HCT116 (cell line): ENCODE data around the gene FAM81B. TPM values are rescaled to one million over a fixed set of nuclear protein-coding genes. Genes with fewer than 3 reads are reported as not detected.

Experiments used
- ATAC-seq: fragments of 200-7000 bp; cut with Tn5 transposase; 2 replicates; pipeline ENCODE4 v1.9.1; 2020; ENCODE audit warnings: mild to moderate bottlenecking, moderate library complexity
- BruUV-seq: library from RNA; stranded (reverse); fragments of 400-500 nt; replicated peaks from 2 replicates; lab custom pipeline; 2021; lab: Mats Ljungman, UMichigan
- CTCF ChIA-PET: fragments of 300-600 bp; sonication (Branson Sonifier 250); formaldehyde crosslinking; loops from one replicate; lab custom pipeline; 2021; ENCODE audit warnings: antibody characterized with exemption; lab: Charles Lee
- POLR2A ChIA-PET: fragments of 300-600, 350-600 bp; sonication (Branson Sonifier 250); formaldehyde crosslinking; loops from one replicate; lab custom pipeline; 2021; ENCODE audit warnings: antibody characterized with exemption; lab: Charles Lee
- RAD21 ChIA-PET, 2 experiments: fragments of 300-600 bp; sonication (Branson Sonifier 250); formaldehyde crosslinking; loops; one replicate each; lab custom pipeline; 2023; ENCODE audit warnings: low total read pairs in 2 of 2; ENCODE audit not compliant: uncharacterized antibody in 2 of 2, unreplicated experiment in 2 of 2, low non-redundant PET in 1 of 2; lab: Charles Lee
- DNase-seq: peaks from one replicate; pipeline ENCODE4 v3.0.0-alpha.2; 2010; ENCODE audit warnings: low read depth, low spot score
- H2AFZ ChIP-seq: fragments of 200-600 bp; shearing (Covaris generic), sonication (generic); 2 replicates; pipeline ENCODE4 v1.6.1; 2017; ENCODE audit warnings: low read depth, mixed run types, mixed read lengths, antibody characterized with exemption, low read length; ENCODE audit not compliant: poor library complexity, severe bottlenecking
- H3K27ac ChIP-seq: 2 replicates; pipeline ENCODE4 v1.5.1; 2012; ENCODE audit warnings: low read depth, low read length
- H3K27me3 ChIP-seq: fragments of 200-600 bp; sonication (generic); 2 replicates; pipeline ENCODE4 v1.6.1; 2016; ENCODE audit warnings: mixed run types, low read length, mixed read lengths; ENCODE audit not compliant: insufficient read depth
- H3K36me3 ChIP-seq, 2 experiments: fragments of 200-500 bp in 1 of 2; fragments of 200-600 bp in 1 of 2; sonication (Bioruptor generic) in 1 of 2; sonication (generic) in 1 of 2; 2 replicates each; pipeline versions ENCODE4 v1.5.1 to v1.6.1; 2014 to 2016; ENCODE audit warnings: low read length in 2 of 2, inconsistent platforms in 1 of 2, mixed read lengths in 1 of 2, mixed run types in 1 of 2; ENCODE audit not compliant: insufficient read depth in 2 of 2, control insufficient read depth in 1 of 2
- H3K4me1 ChIP-seq, 2 experiments: fragments of 200-600 bp in 1 of 2; sonication (generic) in 1 of 2; 2 replicates each; pipeline versions ENCODE4 v1.5.1 to v1.6.1; 2012 to 2017; ENCODE audit warnings: low read length in 2 of 2, inconsistent platforms in 1 of 2, mild to moderate bottlenecking in 1 of 2, mixed read lengths in 1 of 2, mixed run types in 1 of 2, moderate library complexity in 1 of 2; ENCODE audit not compliant: insufficient read depth in 2 of 2, control insufficient read depth in 1 of 2
- H3K4me2 ChIP-seq: fragments of 200-600 bp; sonication (generic); 2 replicates; pipeline ENCODE4 v1.6.1; 2017; ENCODE audit warnings: mixed run types, low read length, mixed read lengths
- H3K4me3 ChIP-seq, 2 experiments: fragments of 200-600 bp in 1 of 2; sonication (generic) in 1 of 2; replicated peaks in 1 of 2; 2 replicates each; pipeline ENCODE4 v1.5.1; 2011 to 2016; ENCODE audit warnings: low read length in 2 of 2, control low read depth in 1 of 2, low read depth in 1 of 2, mild to moderate bottlenecking in 1 of 2, mixed read lengths in 1 of 2, mixed run types in 1 of 2
- H3K79me2 ChIP-seq: fragments of 200-600 bp; sonication (generic); 2 replicates; pipeline ENCODE4 v1.6.1; 2017; ENCODE audit warnings: mild to moderate bottlenecking, mixed run types, low read length, moderate library complexity, mixed read lengths; ENCODE audit not compliant: insufficient read depth
- H3K9ac ChIP-seq: fragments of 200-600 bp; sonication (generic); 2 replicates; pipeline ENCODE4 v1.6.1; 2016; ENCODE audit warnings: low read length, mixed read lengths
- H3K9me2 ChIP-seq: fragments of 200-600 bp; sonication (generic), shearing (Covaris generic); 2 replicates; pipeline ENCODE4 v1.6.1; 2017; ENCODE audit warnings: mixed run types, mild to moderate bottlenecking, moderate library complexity; ENCODE audit not compliant: insufficient read depth
- H3K9me3 ChIP-seq, 2 experiments: fragments of 200-500 bp in 1 of 2; fragments of 200-600 bp in 1 of 2; sonication (Bioruptor generic) in 1 of 2; sonication (generic) in 1 of 2; 2 replicates each; pipeline ENCODE4 v1.6.1; 2014 to 2017; ENCODE audit warnings: low read length in 2 of 2, mixed read lengths in 2 of 2, inconsistent platforms in 1 of 2, low read depth in 1 of 2, mild to moderate bottlenecking in 1 of 2, mixed run types in 1 of 2, moderate library complexity in 1 of 2; ENCODE audit not compliant: control insufficient read depth in 1 of 2, insufficient read depth in 1 of 2
- H4K20me1 ChIP-seq: fragments of 200-600 bp; sonication (generic), shearing (Covaris generic); 2 replicates; pipeline ENCODE4 v1.6.1; 2017; ENCODE audit warnings: mixed run types, mild to moderate bottlenecking, moderate library complexity; ENCODE audit not compliant: insufficient read depth
- CEBPB ChIP-seq: IDR thresholded peaks from 2 replicates; pipeline ENCODE4 v1.6.1; 2012; ENCODE audit warnings: low read depth
- EGR1 ChIP-seq: IDR thresholded peaks from 2 replicates; pipeline ENCODE4 v1.6.1; 2012; ENCODE audit warnings: low read depth
- ELF1 ChIP-seq: IDR thresholded peaks from 2 replicates; pipeline ENCODE4 v1.6.1; 2012; ENCODE audit warnings: low read depth, borderline replicate concordance
- EZH2 ChIP-seq: fragments of 200-600 bp; sonication (generic); IDR thresholded peaks from 2 replicates; pipeline ENCODE4 v1.6.1; 2017; ENCODE audit warnings: antibody characterized with exemption, mixed run types
- FOSL1 ChIP-seq: IDR thresholded peaks from 2 replicates; pipeline ENCODE4 v1.6.1; 2012; ENCODE audit warnings: low read depth
- JUND ChIP-seq: IDR thresholded peaks from 2 replicates; pipeline ENCODE4 v1.6.1; 2012
- POLR2A ChIP-seq: IDR thresholded peaks from 2 replicates; pipeline ENCODE4 v1.7.0; 2011; ENCODE audit warnings: borderline replicate concordance; ENCODE audit not compliant: insufficient read depth, insufficient read length; ENCODE audit errors: extremely low read depth
- POLR2AphosphoS5 ChIP-seq: IDR thresholded peaks from 2 replicates; pipeline ENCODE4 v1.6.1; 2011; ENCODE audit warnings: mild to moderate bottlenecking, low read depth, low read length, moderate library complexity
- RAD21 ChIP-seq: IDR thresholded peaks from 2 replicates; pipeline ENCODE4 v1.6.1; 2012; ENCODE audit warnings: low read depth, mild to moderate bottlenecking
- SIN3A ChIP-seq: IDR thresholded peaks from 2 replicates; pipeline ENCODE4 v1.6.1; 2012; ENCODE audit warnings: low read depth
- SP1 ChIP-seq: IDR thresholded peaks from 2 replicates; pipeline ENCODE4 v1.6.1; 2012; ENCODE audit warnings: low read depth
- SRF ChIP-seq: IDR thresholded peaks from 2 replicates; pipeline ENCODE4 v1.6.1; 2012; ENCODE audit warnings: low read depth
- TCF7L2 ChIP-seq: IDR thresholded peaks from 2 replicates; pipeline ENCODE4 v1.7.0; 2011; ENCODE audit warnings: borderline replicate concordance, inconsistent platforms; ENCODE audit not compliant: insufficient read depth, insufficient read length; ENCODE audit errors: extremely low read depth
- YY1 ChIP-seq: IDR thresholded peaks from 2 replicates; pipeline ENCODE4 v1.6.1; 2011; ENCODE audit warnings: low read length, low read depth, moderate library complexity, mild to moderate bottlenecking; ENCODE audit not compliant: insufficient replicate concordance; ENCODE audit errors: extremely low read depth
- ZFX ChIP-seq: fragments of 450-650 bp; IDR thresholded peaks from 2 replicates; pipeline ENCODE4 v1.6.1; 2017
- ZNF274 ChIP-seq: fragments of 200-500 bp; sonication (Bioruptor generic); IDR thresholded peaks from 2 replicates; pipeline ENCODE4 v1.6.1; 2014; ENCODE audit warnings: mild to moderate bottlenecking, low read depth, low read length, inconsistent platforms
- intact Hi-C: fragments of 100-400 bp; cut with micrococcal nuclease; formaldehyde crosslinking; loops from 2 replicates; pipeline ENCODE4 v1.10.0; 2022
- total RNA-seq: library from RNA; stranded (reverse); gene quantifications from one replicate; pipeline ENCODE4 v1.2.1, GENCODE V29; 2021; ENCODE audit not compliant: unreplicated experiment
- TF ChIP-seq, protein P1 (sequence below), 3 experiments: fragments of 200-600 bp in 1 of 3; sonication (generic) in 1 of 3; IDR thresholded peaks in 2 of 3; conservative IDR thresholded peaks in 1 of 3; 2 replicates each; pipeline ENCODE4 v1.5.1; 2012 to 2017; ENCODE audit warnings: low read depth in 2 of 3, low read length in 2 of 3, antibody characterized with exemption in 1 of 3, borderline replicate concordance in 1 of 3, control low read depth in 1 of 3, mild to moderate bottlenecking in 1 of 3, mixed read lengths in 1 of 3, mixed run types in 1 of 3, moderate library complexity in 1 of 3; ENCODE audit not compliant: insufficient read depth in 1 of 3
- TF ChIP-seq, protein P2 (sequence below): IDR thresholded peaks from 2 replicates; pipeline ENCODE4 v1.6.1; 2012; ENCODE audit warnings: low read depth
- TF ChIP-seq, protein P3 (sequence below): IDR thresholded peaks from 2 replicates; pipeline ENCODE4 v1.6.1; 2011; ENCODE audit warnings: mild to moderate bottlenecking, low read length, moderate library complexity; ENCODE audit not compliant: insufficient replicate concordance; ENCODE audit errors: extremely low read depth
- TF ChIP-seq, protein P4 (sequence below): IDR thresholded peaks from 2 replicates; pipeline ENCODE4 v1.6.1; 2012

Gene FAM81B
- total RNA-seq, 1 experiment from 2014 or later: not detected

DNA sequence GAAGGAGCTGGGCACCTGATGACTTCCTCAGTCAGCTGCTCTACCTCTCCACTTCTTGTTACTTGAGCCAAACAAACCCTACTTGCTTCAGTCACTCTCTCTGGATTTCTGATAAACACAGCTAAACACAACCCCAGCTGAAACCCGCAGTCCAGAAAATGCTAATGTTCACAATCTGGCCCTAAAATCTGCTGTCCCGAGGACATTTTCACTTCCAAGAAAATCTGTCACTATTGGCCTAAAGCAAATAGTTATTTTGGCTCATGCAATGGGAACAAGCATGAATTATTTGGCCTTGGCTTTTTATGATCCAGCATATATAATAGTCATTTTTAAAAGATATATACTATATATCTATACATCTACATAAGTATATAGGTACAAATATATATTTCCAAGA is 19.1 kb downstream of the FAM81B start:
- Histone ChIP-seq H4K20me1 (no peaks in the 10 kb centered on the region), H3K36me3 (no peaks in the 10 kb centered on the region), H3K9me3 (no peaks in the 10 kb centered on the region), H3K79me2 (no peaks in the 10 kb centered on the region), H2AFZ (no peak overlapping the region), H3K4me2 (no peak overlapping the region), H3K27ac (no peak overlapping the region), H3K27me3 (no peaks in the 10 kb centered on the region), H3K4me3 (no peak overlapping the region), H3K9ac (no peak overlapping the region), H3K9me2 (no peaks in the 10 kb centered on the region), H3K4me1 (no peaks in the 10 kb centered on the region)
- TF ChIP-seq YY1 (no peak), TCF7L2 (no peak), ZFX (no peak), JUND (no peak), POLR2A (no peak), EGR1 (no peak), EZH2 (no peak), CEBPB (no peak), SP1 (no peak), ZNF274 (no peak), SIN3A (no peak), POLR2AphosphoS5 (no peak), SRF (no peak), ELF1 (no peak), FOSL1 (no peak), RAD21 (no peak)
- TF ChIP-seq, protein P1, sequence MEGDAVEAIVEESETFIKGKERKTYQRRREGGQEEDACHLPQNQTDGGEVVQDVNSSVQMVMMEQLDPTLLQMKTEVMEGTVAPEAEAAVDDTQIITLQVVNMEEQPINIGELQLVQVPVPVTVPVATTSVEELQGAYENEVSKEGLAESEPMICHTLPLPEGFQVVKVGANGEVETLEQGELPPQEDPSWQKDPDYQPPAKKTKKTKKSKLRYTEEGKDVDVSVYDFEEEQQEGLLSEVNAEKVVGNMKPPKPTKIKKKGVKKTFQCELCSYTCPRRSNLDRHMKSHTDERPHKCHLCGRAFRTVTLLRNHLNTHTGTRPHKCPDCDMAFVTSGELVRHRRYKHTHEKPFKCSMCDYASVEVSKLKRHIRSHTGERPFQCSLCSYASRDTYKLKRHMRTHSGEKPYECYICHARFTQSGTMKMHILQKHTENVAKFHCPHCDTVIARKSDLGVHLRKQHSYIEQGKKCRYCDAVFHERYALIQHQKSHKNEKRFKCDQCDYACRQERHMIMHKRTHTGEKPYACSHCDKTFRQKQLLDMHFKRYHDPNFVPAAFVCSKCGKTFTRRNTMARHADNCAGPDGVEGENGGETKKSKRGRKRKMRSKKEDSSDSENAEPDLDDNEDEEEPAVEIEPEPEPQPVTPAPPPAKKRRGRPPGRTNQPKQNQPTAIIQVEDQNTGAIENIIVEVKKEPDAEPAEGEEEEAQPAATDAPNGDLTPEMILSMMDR (IDR thresholded peaks at IDR 0.05 in 2 of 3, conservative IDR thresholded peaks at IDR 0.05 in 1 of 3; ENCODE audit: borderline replicate concordance in 1 of 3, insufficient read depth in 1 of 3, low read depth in 2 of 3, low read length in 2 of 3): no peak
- TF ChIP-seq, protein P2, sequence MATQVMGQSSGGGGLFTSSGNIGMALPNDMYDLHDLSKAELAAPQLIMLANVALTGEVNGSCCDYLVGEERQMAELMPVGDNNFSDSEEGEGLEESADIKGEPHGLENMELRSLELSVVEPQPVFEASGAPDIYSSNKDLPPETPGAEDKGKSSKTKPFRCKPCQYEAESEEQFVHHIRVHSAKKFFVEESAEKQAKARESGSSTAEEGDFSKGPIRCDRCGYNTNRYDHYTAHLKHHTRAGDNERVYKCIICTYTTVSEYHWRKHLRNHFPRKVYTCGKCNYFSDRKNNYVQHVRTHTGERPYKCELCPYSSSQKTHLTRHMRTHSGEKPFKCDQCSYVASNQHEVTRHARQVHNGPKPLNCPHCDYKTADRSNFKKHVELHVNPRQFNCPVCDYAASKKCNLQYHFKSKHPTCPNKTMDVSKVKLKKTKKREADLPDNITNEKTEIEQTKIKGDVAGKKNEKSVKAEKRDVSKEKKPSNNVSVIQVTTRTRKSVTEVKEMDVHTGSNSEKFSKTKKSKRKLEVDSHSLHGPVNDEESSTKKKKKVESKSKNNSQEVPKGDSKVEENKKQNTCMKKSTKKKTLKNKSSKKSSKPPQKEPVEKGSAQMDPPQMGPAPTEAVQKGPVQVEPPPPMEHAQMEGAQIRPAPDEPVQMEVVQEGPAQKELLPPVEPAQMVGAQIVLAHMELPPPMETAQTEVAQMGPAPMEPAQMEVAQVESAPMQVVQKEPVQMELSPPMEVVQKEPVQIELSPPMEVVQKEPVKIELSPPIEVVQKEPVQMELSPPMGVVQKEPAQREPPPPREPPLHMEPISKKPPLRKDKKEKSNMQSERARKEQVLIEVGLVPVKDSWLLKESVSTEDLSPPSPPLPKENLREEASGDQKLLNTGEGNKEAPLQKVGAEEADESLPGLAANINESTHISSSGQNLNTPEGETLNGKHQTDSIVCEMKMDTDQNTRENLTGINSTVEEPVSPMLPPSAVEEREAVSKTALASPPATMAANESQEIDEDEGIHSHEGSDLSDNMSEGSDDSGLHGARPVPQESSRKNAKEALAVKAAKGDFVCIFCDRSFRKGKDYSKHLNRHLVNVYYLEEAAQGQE: no peak
- TF ChIP-seq, protein P3, sequence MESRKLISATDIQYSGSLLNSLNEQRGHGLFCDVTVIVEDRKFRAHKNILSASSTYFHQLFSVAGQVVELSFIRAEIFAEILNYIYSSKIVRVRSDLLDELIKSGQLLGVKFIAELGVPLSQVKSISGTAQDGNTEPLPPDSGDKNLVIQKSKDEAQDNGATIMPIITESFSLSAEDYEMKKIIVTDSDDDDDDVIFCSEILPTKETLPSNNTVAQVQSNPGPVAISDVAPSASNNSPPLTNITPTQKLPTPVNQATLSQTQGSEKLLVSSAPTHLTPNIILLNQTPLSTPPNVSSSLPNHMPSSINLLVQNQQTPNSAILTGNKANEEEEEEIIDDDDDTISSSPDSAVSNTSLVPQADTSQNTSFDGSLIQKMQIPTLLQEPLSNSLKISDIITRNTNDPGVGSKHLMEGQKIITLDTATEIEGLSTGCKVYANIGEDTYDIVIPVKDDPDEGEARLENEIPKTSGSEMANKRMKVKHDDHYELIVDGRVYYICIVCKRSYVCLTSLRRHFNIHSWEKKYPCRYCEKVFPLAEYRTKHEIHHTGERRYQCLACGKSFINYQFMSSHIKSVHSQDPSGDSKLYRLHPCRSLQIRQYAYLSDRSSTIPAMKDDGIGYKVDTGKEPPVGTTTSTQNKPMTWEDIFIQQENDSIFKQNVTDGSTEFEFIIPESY: no peak
- TF ChIP-seq, protein P4, sequence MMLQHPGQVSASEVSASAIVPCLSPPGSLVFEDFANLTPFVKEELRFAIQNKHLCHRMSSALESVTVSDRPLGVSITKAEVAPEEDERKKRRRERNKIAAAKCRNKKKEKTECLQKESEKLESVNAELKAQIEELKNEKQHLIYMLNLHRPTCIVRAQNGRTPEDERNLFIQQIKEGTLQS: no peak
- intact Hi-C loops: no loop called here
- no TSS peak for BruUV-seq
- POLR2A ChIA-PET: no interaction called here
- CTCF ChIA-PET: no interaction called here
- ATAC-seq (no peak), DNase-seq (no peak)
- RAD21 ChIA-PET: no interaction called here
